ENCODE measurements around the gene EIF2S2. TPM values are rescaled to one million over a fixed set of nuclear protein-coding genes. Genes with fewer than 3 reads are reported as not detected.

EIF2S2 gene
- polyA plus RNA-seq, 3 donors, result 18.8 to 20.1 (median 18.9) TPM

- no peak overlapping the region for H3K4me2 ChIP-seq (replicated peaks; ENCODE audit: extremely low read depth, low read length, poor library complexity, severe bottlenecking)
- peaks cover 100% of the 10 kb centered on the region for H4K20me1 ChIP-seq (ENCODE audit: insufficient read depth, low read length)
- H2AFZ ChIP-seq (ENCODE audit: insufficient read depth, low read depth, low read length, poor library complexity, severe bottlenecking), result no peak overlapping the region
- peaks cover 100% of the 10 kb centered on the region for H3K79me2 ChIP-seq (ENCODE audit: insufficient read depth, low read length)
- H3K9me3 ChIP-seq (replicated peaks in 1 of 2; ENCODE audit: control insufficient read depth in 1 of 2, insufficient read depth in 1 of 2, low read length in 2 of 2), result no peaks in the 10 kb centered on the region
- intact Hi-C loops (cut with micrococcal nuclease), result no loop called here
- Mint-ChIP-seq H3K9me3 (no peaks in the 10 kb centered on the region), H3K27ac (peak overlapping the region in 1 of 7 donors; percentile 12), H3K36me3 (peaks cover 4 to 18% of the 10 kb centered on the region in 2 donors), H3K4me3 (no peak overlapping the region), H3K27me3 (ENCODE audit: low read depth in 3 of 3) (peaks cover 0 to 3% (median 0%) of the 10 kb centered on the region in 3 donors), H3K4me1 (peaks cover 21% of the 10 kb centered on the region)
- TF ChIP-seq, protein P1, sequence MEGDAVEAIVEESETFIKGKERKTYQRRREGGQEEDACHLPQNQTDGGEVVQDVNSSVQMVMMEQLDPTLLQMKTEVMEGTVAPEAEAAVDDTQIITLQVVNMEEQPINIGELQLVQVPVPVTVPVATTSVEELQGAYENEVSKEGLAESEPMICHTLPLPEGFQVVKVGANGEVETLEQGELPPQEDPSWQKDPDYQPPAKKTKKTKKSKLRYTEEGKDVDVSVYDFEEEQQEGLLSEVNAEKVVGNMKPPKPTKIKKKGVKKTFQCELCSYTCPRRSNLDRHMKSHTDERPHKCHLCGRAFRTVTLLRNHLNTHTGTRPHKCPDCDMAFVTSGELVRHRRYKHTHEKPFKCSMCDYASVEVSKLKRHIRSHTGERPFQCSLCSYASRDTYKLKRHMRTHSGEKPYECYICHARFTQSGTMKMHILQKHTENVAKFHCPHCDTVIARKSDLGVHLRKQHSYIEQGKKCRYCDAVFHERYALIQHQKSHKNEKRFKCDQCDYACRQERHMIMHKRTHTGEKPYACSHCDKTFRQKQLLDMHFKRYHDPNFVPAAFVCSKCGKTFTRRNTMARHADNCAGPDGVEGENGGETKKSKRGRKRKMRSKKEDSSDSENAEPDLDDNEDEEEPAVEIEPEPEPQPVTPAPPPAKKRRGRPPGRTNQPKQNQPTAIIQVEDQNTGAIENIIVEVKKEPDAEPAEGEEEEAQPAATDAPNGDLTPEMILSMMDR (IDR thresholded peaks at IDR 0.05), result no peak
- H3K27me3 ChIP-seq (ENCODE audit: control insufficient read depth in 2 of 2, insufficient read depth in 2 of 2, low read length in 2 of 2), result no peaks in the 10 kb centered on the region
- H3K27ac ChIP-seq (ENCODE audit: low read depth in 1 of 2, low read length in 2 of 2), result peak overlapping the region in 1 of 2 donors; percentile 18
- H3K9ac ChIP-seq (ENCODE audit: insufficient read depth, low read length, poor library complexity, severe bottlenecking), result no peak overlapping the region
- no peak overlapping the region for H3K4me3 ChIP-seq (replicated peaks in 1 of 3; ENCODE audit: low read depth in 2 of 3, low read length in 3 of 3)
- peaks cover 0 to 27% of the 10 kb centered on the region in 2 donors for H3K36me3 ChIP-seq (replicated peaks in 1 of 2; ENCODE audit: control insufficient read depth in 1 of 2, insufficient read depth in 2 of 2, low read length in 2 of 2)
- DNase-seq, result no peak
- no CpG with 5 or more reads among the region's 1 CpG for WGBS (ENCODE audit: insufficient coverage)
- no peaks in the 10 kb centered on the region for H3K4me1 ChIP-seq (ENCODE audit: control insufficient read depth in 1 of 2, insufficient read depth in 2 of 2, low read length in 2 of 2)
These were observed 56.8 kb downstream of the EIF2S2 start for GRCh38 chr20:34055290-34055689.

DNA sequence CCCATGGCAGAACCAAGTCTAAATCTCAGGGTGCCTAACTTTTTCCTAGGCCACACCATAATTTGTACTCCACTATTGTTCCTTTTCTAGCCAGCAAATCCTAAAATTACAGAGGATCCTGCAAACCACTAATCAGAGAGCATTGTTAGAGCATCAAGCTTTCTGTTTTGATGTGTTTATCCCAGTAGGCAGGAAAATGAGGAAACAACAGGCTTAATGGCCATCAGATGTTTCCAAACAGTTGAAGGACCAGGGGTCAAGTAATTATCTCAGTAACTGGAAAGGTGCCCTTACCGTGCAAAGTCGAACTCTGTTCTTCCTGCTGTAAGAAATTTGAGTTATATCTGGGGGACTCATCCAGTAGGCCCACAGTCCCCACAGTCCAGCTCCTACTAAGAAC lies 59.6 kb downstream of the EIF2S2 start:
- Mint-ChIP-seq H3K27ac (peak overlapping the region in 3 of 7 donors; percentile 50 to 75 (median 63)), H3K27me3 (ENCODE audit: low read depth in 3 of 3) (no peaks in the 10 kb centered on the region), H3K36me3 (peaks cover 2 to 21% of the 10 kb centered on the region in 2 donors), H3K4me3 (no peak overlapping the region), H3K9me3 (no peaks in the 10 kb centered on the region), H3K4me1 (peaks cover 36% of the 10 kb centered on the region)
- WGBS (ENCODE audit: insufficient coverage), result no CpG with 5 or more reads among the region's 2 CpGs
- Histone ChIP-seq H3K4me2 (replicated peaks; ENCODE audit: extremely low read depth, low read length, poor library complexity, severe bottlenecking) (no peak overlapping the region), H3K27me3 (ENCODE audit: control insufficient read depth in 2 of 2, insufficient read depth in 2 of 2, low read length in 2 of 2) (no peaks in the 10 kb centered on the region), H3K36me3 (replicated peaks in 1 of 2; ENCODE audit: control insufficient read depth in 1 of 2, insufficient read depth in 2 of 2, low read length in 2 of 2) (peaks cover 0 to 21% of the 10 kb centered on the region in 2 donors), H3K9me3 (replicated peaks in 1 of 2; ENCODE audit: control insufficient read depth in 1 of 2, insufficient read depth in 1 of 2, low read length in 2 of 2) (no peaks in the 10 kb centered on the region), H3K27ac (ENCODE audit: low read depth in 1 of 2, low read length in 2 of 2) (peak overlapping the region in 1 of 2 donors; percentile 49), H3K4me1 (ENCODE audit: control insufficient read depth in 1 of 2, insufficient read depth in 2 of 2, low read length in 2 of 2) (peaks cover 0 to 5% of the 10 kb centered on the region in 2 donors), H3K9ac (ENCODE audit: insufficient read depth, low read length, poor library complexity, severe bottlenecking) (no peak overlapping the region), H2AFZ (ENCODE audit: insufficient read depth, low read depth, low read length, poor library complexity, severe bottlenecking) (no peak overlapping the region), H4K20me1 (ENCODE audit: insufficient read depth, low read length) (peaks cover 100% of the 10 kb centered on the region), H3K79me2 (ENCODE audit: insufficient read depth, low read length) (peaks cover 100% of the 10 kb centered on the region), H3K4me3 (replicated peaks in 1 of 3; ENCODE audit: low read depth in 2 of 3, low read length in 3 of 3) (no peak overlapping the region)
- intact Hi-C loops (cut with micrococcal nuclease), result no loop called here
- TF ChIP-seq, protein P1 (IDR thresholded peaks at IDR 0.05), result no peak
- DNase-seq, result no peak

Data from CD14-positive monocyte (primary cell).